ENCODE data around the gene INAFM1.
"Not testable (repeated sequence)": the region's sequence is repeated elsewhere in the genome, so short reads cannot be mapped to it uniquely, and the experiment has no call there.

Gene INAFM1

DNA sequence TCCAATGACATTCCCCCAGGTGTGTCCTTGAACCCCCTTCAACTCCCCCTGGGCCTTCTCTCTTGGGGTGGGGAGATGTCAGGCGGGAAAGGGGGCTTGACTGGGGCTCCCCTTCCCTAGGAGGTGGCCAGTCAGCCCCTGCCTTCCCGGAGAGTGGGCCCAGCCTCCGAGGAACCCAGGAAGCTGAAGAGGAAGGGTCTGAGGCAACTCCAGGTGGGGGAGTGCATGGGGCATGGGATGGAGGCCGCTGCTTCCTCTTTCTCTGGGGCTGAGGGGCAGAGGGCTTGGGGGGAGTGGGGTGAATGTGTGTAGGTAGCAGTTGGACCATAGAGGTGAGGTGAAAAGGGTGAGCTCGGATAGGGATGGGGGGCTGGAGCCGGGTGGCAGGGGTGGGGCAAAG is 2.7 kb upstream of the INAFM1 start:
- no peak for DNase-seq

DNA sequence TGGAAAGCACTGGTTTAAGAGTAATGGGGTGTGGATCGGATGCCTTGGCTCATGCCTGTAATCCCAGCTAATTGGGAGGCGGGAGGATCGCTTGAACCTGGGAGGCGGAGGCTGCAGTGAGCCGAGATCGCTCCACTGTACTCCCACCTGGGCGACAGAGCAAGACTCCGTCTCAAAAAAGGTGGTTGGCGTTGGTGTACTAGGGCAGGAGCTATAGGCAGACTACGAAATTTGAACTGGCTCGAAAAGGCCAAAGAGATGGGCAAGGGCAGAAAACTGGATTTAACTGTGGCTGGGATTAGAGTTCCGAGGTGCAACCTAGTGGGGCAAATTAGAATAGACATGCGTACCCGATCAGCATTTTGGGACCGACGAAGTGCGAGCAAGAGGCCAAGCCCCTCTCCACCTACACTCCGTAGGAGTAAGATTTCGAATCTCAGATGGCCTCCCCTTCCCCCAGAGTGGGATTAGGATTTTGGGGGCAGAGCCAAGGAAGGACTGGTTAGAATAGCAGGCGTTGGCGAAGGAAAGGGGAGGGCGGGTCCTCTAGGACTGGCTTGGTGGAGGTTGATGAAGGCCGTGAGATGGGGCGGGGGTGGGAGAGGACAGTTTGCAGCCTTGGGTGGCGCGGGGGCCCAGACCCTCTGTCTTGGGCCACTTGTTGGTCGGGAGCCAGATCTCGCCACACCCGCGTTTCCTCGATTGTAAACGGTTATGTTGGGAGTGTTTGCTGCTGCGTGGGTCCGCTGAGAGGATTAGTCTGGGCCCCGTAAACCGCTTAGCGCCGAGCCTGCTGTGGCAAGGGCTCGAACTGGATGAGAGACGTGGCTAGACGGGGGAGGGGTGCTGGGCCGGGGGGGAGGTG is 2.0 kb upstream of the INAFM1 start:
- DNase-seq: peak in 1 of 2 experiments; percentile 78

DNA sequence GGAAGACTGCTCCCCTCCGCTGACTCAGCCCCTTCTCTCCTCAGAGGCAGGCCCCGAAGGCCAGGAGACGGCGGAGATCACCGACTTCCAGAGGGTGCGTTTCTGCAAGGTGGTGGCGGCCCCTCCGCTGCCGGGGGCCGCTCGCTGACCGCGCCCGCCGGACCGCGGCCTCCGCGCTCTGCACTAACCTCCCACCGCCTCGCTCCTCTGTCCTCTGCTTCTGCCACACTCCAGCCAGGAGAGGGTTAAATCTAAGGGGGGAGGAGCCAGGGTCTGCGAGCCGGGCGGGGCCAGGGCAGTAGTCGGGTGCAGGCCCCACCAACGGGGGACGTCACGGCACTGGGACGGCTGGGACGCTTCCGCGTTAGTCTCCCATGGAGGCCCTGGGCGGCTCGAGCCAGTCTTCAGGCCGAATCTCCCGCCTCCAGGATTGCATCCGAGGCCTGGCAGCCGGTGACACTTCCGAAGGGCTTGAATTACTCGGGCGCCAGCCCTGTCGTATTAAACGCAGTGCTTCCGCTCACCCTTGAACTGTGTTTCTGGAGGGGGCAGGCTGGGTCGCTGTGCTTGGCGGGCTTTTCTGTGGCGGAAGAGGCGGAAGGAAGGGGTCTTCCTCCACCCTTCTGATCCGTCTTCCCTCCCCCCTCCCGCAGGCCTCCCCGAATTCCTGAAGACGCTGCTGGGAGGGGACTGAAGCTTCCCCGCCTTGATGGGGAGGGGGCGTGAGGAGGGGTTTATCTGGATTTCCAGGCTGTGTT is 1.2 kb upstream of the INAFM1 start:
- DNase-seq: peak; percentile 83 to 94

DNA sequence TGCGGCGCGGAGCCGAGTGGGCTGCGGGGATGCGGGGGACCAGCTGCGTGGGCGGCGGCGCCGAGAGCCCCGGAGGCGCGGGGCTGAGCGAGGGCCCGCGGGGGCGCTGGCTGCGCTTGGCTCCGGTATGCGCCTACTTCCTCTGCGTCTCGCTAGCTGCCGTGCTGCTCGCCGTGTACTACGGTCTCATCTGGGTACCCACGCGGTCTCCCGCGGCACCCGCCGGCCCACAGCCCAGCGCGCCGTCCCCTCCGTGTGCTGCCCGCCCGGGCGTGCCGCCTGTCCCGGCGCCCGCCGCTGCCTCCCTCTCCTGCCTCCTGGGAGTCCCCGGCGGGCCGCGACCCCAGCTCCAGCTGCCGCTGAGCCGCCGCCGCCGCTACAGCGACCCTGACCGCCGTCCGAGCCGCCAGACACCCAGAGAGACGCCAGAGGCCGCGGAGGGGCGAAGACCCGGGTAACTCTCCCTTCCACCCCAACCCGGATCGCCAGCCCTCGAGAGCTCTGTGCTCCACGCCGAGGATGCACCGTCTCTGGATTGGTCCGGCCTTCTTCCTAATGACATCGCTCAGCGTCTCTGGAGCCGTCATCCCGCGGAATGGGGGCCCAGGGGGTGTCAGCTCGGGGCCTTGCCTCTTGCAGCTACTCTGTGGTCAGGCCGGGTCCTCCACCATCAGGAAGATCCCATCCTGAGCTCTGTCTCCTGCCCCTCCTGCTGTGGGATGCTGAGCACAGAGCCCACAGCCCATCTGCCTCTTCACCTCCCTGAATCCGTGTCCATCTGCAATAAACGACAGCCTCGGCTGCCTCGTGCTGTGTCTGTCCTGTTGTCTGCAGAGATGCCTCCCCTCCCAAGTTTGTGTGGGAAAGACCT is 441 bp downstream of the INAFM1 start:
- peak in 1 of 2 experiments; percentile 59 for DNase-seq

DNA sequence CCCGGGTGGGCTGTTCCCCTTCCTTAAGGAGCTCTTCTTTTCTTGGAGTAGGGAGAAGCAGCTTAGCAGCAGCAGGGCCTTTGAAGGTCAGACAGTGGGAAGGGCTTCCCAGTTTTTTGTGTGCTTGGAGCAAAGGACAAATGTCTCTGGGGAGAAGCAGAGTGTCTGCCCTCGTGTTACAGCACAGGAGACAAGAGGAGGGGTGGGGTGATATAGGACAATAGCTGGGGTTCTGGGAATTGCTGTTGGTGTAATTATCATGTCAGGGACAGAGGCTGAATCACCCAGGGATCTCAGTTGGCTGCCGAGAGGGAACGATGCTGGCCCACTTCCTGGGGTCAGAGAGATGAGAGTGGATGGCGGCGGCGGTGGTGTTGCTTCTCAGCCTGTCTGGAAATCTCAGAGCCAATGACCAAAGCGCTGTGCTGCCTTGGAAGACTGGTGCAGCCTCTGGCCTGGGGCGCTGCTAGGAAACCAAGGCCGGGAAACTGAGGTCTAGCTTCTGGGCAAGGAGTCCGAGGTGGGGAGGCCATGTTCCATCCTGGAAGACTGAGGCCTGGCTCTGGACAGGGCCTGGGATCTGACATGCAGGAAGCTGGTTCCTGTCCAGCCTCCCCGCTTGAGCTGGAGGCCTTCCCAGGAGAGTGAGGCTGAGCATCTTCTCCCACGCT is 1.2 kb downstream of the INAFM1 start:
- no peak for DNase-seq

DNA sequence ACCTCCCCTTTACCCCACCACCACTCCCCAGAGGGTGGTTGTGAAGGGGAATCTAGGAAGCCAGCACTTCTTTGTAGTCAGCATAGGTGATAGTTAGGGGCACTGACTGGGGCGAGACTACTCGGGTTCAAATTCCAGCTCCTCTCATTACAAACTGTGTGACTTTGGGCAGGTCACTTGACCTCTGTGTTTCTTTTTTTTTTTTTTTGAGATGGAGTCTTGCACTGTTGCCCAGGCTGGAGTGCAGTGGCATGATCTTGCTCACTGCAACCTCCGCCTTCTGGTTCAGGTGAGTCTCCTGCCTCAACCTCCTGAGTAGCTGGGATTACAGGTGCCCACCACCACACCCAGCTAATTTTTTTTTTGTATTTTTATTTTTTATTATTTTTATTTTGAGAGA is 1.8 kb downstream of the INAFM1 start:
- DNase-seq: not testable (repeated sequence)

DNA sequence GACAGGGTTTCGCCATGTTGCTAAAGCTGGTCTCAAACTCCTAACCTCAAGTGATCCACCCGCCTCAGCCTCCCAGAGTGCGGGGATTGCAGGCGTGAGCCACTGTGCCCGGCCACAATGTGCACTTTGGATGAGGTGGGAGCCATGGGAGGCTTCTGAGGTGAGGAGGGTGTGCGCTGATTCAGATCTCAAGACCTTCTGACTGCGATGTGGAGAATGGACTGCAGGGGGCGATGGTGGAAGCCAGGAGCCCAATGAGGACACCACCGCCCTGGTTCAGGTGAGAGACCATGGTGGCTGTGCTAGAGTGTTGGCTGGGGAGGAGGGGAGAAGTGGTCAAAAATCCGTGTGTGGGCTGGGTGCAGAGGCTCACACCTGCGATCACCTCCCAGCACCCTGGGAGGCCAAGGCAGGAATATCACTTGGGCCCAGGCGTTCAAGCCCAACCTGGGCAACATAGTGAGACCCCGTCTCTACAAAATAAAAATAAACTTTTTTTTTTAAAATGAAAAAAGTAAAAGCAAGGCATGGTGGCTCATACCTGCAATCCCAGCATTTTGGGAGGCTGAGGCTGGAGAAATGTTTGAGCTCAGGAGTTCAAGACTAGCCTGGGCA is 5.6 kb downstream of the INAFM1 start:
- peak in 1 of 2 experiments; percentile 60 for DNase-seq

DNA sequence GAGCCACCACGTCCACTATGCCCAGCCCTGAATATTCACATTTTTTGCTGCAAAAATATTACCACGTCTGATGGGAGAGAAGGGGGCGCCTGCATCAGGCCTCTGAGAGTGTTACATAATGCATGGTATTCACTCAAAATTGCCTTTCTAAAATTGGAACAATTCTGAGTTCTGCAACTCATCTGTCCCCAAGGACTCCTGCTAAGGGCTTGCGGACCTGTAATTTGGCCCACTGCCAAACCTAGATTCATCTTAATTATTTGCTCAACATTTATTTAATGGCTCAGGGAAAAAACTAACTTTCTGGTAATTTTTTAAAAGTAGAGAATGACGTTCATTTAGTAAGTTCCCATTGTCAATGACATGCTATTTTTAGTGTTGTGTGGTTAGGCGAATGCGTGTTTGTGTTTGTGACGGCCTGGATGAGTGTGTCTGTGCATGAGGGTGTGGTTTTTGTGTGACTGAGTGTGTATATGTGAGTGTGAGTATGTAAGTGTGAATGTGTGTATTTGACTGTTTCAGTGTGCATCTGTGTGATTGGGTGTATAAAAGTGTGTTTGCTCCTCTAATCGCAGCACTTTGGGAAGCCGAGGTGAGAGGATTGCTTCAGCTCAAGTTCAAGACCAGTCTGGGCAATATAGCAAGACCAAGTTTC is 8.8 kb downstream of the INAFM1 start:
- no peak for DNase-seq

DNA sequence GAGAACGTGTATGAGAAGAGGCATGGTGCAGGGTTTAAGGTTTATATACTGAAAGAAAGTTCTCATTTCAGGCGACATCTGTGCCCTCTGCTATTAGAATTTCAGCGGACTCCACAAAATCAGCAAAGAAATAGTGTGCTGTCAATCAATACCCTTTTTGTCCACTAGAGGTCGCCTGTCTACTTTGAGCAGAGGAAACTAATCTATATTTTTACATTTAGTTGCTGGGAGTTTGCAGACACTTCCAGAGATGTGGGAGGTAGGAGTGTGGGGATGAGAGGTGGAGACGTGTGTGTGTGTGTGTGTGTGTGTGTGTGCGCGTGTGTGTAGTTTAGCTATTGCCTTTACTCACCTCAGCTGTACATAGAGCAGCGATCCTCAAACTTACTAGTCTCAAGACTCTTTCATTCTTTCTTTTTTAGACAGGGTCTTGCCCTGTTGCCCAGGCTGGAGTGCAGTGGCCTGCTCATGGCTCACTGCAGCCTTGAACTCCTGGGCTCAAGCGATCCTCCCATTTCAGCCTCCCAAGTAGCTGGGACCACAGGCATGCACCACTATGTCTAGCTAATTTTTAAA is 9.7 kb downstream of the INAFM1 start:
- peak; percentile 46 to 82 for DNase-seq

DNA sequence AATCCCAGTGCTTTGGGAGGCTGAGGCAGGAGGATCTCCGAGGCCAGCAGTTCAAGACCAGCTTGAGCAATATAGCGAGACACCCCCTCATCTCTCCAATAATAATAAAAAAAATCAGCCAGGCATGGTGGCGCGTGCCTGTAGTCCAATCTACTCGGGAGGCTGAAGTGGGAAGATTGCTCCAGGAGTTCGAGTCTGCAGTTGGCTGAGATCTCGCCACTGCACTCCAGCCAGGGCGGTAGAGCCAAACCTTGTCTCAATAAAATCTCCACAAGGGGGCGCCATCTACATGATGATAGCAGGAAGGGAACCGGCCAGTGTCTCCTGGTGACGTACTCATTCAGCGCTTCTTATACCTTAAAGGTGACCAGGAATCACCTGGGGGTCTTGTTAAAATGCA is 21.4 kb downstream of the INAFM1 start:
- DNase-seq: peak; percentile 50 to 92

DNA sequence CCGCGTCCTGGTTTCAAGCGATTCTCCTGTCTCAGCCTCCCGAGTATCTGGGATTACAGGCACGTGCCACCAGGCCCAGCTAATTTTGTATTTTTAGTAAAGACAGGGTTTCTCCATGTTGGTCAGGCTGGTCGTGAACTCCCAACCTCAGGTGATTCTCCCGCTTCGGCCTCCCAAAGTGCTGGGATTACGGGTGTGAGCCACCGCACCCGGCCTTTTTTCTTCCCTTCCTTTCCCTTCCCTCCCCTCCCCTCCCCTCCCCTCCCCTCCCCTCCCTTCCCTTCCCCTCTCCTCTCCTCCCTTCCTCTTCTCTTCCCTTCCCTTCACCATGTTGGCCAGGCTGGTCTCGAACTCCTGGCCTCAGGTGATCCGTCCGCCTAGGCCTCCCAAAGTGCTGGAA is 26.2 kb downstream of the INAFM1 start:
- not testable (repeated sequence) for DNase-seq

DNA sequence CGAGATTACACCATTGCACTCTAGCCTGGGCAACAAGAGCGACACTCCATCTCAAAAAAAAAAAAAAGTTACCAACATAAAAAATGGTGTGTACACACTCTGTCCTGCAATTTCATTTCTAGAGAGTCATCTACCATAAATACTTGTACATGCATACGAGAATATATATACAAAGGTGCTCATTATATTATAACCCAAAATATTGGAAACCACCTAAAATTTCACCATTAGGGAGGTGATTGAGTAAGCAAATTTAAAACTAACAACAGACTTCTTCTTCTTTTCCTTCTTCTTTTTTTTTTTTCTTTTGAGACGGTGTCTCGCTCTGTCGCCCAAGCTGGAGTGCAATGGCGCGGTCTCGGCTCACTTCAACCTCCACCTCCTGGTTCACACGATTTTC is 27.6 kb downstream of the INAFM1 start:
- DNase-seq: no peak

DNA sequence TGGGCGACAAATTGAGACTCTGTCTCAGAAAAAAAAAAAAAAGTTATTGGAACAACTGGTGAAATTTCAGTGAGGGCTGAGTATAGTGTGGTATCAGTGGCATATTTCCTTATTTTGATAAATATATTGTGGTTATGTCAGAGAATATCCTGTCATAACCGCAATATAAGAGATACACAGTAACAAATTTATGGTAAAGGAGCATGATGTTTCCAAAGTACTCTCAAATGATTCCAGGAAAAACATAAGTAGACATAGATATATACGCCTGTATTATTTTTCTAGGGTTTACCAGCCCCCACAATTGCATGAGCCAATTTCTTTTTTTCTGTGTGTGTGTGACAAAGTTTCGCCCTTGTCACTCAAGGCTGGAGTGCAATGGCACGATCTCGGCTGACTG is 29.3 kb downstream of the INAFM1 start:
- DNase-seq: no peak

DNA sequence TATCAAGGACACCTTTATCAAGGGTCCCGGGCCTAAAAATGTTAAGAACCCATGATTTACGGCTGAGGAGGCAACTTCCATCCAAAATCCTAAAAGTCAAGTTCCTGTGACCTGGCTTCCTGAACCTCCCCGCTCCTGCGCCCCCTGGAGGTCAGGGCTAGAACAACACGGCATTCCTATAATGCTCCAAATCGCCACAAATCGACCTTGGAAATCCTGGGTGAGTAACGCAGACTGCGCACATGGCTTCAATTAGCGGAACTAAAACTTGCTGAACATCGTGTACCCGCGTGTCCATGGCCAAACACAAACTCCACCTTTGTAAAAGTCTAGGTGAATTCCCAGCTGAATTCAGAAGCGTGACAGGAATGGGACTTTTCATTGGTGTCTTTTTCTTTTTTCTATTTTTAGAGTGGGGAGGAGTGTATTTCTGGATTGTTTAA is 30.6 kb downstream of the INAFM1 start:
- DNase-seq: peak in 1 of 2 experiments; percentile 61

DNA sequence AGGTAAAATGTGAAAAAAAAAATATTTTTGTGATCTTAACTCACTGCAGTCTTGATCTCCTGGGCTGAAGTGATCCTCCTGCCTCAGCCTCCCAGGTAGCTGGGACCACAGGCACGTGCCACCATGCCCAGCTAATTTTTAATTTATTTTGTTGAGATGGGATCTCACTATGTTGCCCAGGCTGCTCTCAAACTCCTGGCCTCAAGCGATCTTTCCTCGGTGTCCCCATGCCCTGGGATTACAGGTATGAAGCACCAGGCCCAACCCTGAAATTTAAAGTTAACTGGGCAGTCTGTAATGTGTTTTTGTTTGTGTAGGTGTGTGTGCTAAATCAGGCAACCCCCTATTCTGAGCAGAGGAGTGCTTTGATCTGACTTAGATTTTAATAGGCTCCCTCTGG is 31.6 kb downstream of the INAFM1 start:
- no peak for DNase-seq

DNA sequence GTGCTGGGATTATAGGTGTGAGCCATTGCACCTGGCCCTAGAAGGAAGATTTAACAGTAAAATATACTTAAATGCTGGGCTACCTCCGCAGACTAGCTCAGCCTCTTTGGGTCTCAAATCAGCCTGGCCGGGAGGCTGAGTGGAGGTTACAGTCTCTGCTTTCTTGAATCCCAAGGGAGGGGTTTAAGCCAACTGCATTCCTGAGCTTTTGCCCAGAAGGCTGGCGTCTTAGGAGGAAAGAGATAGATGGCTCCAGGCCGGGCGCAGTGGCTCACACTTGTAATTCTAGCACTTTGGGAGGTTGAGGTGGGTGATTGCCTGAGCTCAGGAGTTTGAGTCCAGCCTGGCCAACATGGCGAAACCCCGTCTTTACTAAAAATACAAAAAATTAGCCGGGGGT is 34.4 kb downstream of the INAFM1 start:
- no peak for DNase-seq

DNA sequence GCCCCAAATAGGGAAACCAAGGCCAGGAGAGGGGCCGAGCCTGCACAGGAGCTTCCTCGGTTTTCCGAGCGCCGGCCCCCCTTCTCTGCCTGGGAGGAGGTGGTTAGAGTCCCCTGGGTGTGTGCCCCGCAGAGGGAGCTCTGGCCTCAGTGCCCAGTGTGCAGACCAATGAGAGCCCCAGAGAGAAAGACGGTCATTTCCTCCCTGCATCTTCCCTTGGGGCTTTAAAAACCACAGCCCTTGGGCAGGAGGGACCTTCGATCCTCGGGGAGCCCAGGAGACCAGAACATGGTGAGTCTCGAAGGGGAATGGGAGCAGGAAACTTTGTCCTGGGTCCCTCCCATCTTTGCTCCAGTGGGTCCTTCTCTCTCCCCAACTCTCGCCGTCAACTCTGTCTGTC is 34.9 kb downstream of the INAFM1 start, which contains the start of gene C5AR1:
Gene C5AR1 (plus strand): TSS at position 254 of the 400 bp plus-strand sequence. CDS start 35 bp downstream, at position 289.
- no peak for DNase-seq

DNA sequence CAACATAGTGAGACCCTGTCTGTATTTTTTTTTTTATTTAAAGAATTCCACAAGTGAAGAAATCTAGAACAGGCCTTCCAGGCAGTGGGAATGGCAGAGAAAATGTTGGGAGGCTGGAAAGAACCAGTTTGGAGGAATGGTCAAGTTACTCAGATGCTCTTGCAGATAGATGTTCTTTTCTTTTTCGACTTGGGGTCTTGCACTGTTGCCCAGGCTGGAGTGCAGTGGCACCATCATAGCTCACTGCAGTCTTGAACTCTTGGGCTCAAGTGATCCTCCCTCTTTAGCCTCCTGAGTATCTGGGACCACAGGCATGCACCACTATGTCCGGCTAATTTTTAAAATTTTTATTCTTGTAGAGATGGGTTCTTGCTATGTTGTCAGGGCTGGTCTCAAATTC is 35.6 kb downstream of the INAFM1 start:
- no peak for DNase-seq

DNA sequence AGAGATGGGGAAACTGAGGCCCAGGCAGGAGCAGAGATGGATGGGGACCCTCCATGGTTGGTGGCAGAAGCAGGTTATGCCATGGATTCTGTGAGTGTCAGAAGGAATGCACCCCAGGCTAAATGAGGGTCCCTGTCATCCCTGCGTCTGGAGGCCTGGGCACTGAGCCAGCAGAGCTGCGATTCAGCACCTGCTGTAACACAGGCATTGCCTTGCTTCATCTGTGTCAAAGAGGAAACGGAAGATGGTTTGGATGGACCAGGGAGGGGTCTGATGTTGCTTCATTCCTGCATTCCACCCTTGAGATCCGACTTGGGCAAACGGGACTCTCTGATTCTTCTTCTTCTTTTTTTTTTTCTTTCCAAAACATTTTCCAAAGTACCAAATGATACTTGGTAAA is 36.1 kb downstream of the INAFM1 start:
- peak in 1 of 2 experiments; percentile 17 for DNase-seq

DNA sequence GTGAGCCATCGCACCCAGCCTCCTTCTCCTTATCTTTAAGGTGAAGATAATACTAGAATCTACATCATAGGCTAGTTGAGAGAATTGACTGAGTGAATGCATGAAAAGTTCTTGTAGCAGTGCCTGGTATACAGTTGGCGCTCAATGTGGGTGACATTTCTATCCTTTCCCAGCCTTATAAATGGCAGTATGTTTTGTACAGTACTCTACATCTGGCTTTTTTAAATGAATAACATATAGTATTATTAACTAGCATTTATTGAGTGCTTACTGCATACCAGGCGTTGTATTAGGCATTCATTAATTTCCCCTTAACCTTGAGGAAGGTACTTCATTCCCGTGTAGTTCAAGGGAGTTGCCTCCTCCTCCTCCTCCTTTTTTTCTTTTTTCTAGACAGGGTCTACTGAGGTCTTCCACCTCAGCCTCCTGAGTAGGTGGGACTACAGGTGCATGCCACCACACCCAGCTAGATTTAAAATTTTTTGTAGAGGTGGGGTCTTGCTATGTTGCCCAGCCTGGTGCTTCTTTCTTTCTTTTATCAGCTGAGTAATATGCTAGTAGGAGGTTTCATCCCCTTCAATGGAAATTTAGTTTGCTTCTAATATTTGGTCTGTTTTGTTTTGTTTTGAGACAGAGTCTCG is 37.8 kb downstream of the INAFM1 start:
- no peak for DNase-seq

All from NCI-H526 (cell line).